HG03280 (cell line): ENCODE results near the gene GPA33.

Experiments used
- ATAC-seq: cut with Tn5 transposase; IDR thresholded peaks from one replicate; pipeline ENCODE4 v1.9.1; 2021; ENCODE audit warnings: mild to moderate bottlenecking, moderate library complexity; ENCODE audit not compliant: unreplicated experiment

The GPA33 gene, protein sequence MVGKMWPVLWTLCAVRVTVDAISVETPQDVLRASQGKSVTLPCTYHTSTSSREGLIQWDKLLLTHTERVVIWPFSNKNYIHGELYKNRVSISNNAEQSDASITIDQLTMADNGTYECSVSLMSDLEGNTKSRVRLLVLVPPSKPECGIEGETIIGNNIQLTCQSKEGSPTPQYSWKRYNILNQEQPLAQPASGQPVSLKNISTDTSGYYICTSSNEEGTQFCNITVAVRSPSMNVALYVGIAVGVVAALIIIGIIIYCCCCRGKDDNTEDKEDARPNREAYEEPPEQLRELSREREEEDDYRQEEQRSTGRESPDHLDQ

GRCh38 chr1:167090314-167090942 lies at the start of gene GPA33:
TSS of gene GPA33 (minus strand) at chr1:167090377. CDS start at chr1:167090287, 90 bp downstream.
- ATAC-seq: peak; percentile 54

DNA sequence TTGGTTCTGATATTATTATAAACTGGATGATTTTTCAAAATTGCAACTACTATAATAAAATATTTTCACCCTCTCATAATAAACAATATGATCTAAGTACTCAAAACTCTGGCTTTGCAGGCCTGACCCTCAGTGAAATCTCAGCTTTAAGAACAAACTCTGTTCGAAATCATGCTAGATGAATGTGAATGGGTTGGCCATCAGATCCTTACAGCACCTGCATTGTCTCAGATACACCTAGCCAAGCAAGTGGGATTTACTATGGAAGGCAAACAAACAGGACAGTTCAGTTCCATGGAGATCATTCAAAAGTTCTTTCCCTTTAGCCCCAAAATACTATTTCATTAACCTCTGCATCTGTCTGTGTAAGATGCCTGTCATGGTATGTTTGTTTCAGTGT lies 48.5 kb upstream of the GPA33 start:
- no peak for ATAC-seq

DNA sequence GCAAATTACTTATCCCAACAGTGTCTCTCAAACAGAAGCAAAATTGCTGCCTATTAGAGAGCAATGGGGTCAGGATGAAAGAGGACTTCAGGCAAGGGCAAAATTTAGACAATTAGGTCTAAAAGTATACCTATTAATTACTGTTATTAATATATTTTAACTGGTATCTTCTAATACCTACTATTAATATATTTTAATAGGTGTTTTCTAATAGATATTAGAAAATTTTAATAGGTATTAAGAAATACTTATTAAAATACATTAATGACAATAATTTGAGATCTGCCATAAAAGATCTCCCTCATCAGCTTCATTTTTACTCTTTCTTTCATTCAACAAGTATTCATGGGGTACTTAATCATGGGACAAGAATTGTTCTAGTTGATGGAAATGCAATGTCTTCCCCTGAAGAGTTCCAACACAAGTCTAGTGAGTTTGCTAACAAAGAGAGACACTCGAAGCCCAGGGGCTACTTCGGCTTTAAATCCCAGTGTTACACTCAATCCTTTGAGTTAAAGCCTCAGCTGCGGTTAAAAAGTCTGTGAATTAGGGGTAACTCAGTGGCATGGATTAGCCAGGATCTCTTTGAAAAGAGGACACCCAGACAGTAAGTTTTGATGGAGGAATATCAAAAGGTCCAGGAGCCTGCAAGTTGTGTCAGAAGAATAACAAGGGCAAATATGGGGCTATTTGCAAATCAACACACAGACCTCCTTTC lies 47.8 kb upstream of the GPA33 start:
- no peak for ATAC-seq

- no peak for ATAC-seq
Observed at GRCh38 chr1:167137332-167137781, 47.2 kb upstream of the GPA33 start.

GRCh38 chr1:167136806-167137205 lies 46.6 kb upstream of the GPA33 start:
- ATAC-seq: no peak

DNA sequence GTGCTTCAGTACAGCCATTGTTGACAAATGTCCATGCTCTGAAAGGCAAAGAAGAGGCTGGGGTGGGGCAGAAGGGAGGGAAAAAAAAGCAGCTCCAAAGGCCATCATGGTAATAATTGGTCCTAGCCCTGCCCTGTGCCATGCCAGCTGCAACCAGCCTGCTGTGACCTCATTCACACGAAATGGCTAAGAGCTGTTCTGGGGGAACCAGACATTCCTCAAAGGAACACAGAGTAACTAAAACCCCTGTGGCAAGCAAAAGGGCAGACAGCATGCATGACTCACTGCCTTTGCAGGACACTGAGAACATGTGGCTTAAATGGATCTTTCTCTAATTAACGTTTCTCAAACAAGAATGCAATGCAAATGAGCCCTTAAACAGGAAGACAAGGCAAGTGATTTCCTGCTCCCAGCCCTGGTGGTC lies 46.0 kb upstream of the GPA33 start:
- no peak for ATAC-seq

DNA sequence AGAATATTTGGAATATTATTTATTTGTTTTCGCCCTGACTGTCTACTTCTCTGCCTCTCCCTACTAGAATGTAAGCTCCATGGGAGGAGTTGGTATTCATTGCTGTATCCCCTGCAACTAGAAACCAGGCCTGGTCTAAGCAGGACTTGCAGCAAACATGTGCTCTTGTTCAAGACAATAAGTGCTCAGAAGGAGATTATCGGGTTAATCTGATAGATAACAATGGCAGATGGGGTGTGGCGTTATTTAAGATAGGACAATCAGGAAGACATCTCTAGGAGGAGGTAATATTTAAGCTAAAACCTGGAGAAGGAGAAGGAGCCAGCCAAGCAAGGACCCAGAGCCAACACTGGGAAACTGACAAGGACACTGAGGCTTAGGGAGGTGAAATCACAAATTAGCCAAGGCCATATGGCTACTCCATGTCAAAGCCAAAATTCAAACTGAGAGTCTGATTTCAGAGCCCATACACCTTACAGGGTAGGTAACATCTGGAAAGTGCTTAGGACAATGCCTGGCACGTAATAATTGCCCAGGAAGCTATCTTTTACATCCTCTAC lies 45.2 kb upstream of the GPA33 start:
- no peak for ATAC-seq

GRCh38 chr1:167132301-167133010 lies 42.3 kb upstream of the GPA33 start:
- no peak for ATAC-seq

DNA sequence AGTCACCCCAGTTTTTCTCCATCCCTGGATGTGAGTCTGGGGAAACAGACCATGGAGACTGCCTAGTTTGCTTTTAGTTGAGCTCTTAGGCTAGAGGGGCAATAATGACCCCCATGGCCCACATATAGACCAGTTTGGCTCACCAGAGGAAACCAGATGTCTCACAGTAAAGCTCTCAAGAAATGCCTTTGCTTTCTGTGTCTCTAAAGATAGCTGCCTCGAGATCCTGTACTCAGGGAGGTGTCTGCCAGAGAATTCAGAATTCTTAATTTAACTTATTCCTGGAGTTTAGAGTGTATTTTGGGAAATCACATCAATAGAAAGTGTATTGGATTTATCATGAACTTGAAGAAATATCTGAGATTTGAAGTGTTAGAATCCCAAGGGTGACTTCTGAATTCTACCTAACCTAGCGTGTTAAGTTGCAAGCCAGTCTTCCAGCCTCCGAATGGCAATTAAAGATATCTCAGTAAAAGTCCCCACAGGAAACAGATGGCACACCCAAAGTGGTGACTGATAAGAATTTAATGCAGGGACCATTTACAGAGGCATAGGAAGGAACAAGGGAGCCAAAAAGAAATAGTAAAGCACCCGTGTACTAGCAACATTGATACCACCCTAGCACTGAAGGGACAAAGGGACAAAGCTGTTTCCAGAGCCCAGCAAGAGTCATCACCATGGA lies 40.8 kb upstream of the GPA33 start:
- ATAC-seq: no peak

- no peak for ATAC-seq
Observed at GRCh38 chr1:167128261-167129227, 38.4 kb upstream of the GPA33 start.

- ATAC-seq: no peak
Observed at GRCh38 chr1:167127661-167128060, 37.5 kb upstream of the GPA33 start.

GRCh38 chr1:167127236-167127635 lies 37.1 kb upstream of the GPA33 start:
- no peak for ATAC-seq

DNA sequence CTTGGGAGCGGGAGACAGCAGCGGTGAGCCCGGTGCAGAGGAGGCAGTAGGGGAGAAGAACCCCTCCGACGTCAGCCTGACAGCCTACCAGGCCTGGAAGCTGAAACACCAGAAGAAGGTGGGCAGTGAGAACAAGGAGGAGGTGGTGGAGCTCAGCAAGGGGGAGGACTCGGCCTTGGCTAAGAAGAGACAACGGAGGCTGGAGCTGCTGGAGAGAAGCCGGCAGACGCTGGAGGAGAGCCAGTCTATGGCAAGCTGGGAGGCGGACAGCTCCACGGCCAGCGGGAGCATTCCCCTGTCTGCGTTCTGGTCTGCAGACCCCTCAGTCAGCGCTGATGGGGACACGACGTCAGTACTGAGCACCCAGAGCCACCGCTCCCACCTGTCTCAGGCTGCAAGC lies 36.6 kb upstream of the GPA33 start:
- no peak for ATAC-seq

DNA sequence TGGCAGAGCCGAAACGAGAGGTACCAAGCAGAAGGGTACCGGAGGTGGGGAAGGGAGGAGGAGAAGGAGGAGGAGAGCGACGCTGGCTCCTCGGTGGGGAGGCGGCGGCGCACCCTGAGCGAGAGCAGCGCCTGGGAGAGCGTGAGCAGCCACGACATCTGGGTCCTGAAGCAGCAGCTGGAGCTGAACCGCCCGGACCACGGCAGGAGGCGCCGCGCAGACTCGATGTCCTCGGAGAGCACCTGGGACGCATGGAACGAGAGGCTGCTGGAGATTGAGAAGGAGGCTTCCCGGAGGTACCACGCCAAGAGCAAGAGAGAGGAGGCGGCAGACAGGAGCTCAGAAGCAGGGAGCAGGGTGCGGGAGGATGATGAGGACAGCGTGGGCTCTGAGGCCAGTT lies 36.1 kb upstream of the GPA33 start:
- no peak for ATAC-seq

GRCh38 chr1:167122568-167122967 lies 32.4 kb upstream of the GPA33 start:
- ATAC-seq: no peak

DNA sequence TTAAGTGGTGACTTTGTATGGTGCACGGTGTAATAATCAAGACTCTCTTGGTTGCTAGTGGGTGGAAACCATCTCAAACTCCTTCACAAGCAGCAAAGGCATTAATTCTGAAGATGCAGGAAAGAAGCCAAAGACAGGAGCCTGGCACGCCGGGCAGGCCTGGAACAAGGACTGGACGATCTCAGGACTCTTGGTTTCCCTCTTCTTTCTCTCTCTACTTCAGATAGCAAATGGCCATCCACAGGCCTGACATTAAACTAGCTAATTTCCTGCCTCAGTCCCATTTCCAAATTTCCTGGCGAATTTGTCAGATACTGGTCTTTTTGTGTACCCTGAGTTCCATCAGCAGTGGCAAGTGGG lies 31.9 kb upstream of the GPA33 start:
- ATAC-seq: no peak

DNA sequence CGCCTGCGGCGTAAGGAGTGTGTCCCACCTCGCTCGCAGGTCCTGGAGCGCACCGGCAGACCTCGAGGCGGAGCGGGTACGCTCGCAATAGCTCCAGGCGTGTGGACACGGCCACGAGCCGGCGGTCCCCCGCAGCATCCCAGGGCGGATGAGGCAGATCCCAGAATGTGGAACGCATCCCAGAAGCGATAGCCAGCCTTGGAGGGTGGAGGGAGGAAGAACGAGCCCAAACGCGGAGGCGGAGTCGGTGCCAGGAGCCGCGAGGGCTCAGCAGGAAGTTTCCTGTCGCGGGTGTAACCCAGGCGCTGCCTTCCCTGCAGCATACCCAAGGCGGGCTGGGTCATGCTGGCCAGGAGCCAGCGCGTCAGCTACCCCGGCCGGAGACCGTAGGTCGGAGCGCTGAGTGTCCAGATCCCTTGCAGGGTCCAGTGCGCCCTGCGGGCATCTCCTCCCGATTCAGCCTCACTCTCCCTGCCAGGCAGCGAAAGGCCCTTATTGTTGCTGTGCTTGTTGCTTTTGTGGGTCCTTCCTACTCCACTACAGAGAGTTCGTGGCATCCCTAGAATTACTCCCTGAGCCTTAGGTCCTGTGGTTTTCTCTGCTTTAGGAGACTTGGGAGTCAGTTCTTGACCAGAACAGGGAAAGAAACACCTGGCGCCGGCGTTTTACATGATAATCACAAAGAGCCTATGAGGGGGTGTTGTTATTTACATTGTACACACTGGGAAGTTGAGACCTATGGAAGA lies 31.4 kb upstream of the GPA33 start:
- no peak for ATAC-seq

DNA sequence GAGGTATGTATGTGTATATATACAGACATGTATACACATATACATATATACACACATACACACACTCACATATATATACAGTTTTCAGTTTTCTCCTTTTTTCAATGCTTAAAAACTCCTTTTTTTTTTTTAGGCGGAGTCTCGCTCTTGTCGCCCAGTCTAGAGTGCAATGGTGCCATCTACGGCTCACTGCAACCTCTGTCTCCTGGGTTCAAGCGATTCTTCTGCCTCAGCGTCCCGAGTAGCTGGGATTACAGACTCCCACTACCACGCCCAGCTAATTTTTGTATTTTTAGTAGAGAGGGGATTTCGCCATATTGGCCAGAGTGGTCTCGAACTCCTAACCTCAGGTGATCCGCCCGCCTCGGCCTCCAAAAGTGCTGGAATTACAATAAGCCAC lies 30.7 kb upstream of the GPA33 start:
- ATAC-seq: no peak

DNA sequence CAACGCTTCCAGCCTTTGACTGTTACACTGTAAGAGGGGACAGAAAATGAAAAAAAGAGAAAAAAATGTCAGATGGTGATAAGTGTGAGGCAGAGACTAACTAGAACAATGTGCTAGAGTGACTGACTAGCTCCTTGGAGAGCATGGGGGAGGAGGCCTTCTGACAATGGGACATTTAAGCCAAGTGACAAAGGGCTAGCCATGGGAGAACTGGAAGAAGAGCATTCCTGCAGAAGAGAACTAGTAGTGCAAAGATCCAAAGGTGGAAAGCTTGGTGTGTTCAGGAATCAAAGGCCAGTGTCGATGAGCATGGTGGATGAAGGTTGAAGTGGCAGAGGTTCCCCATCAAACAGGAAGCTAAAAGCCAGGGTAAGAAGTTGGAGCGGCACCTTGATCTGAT lies 29.5 kb upstream of the GPA33 start:
- no peak for ATAC-seq
